SH-SY5Y (cell line): ENCODE measurements around the gene LRRC25.

Source experiments
- GATA2 ChIP-seq: IDR thresholded peaks from 2 replicates; pipeline ENCODE4 v1.6.1; 2011; ENCODE audit warnings: mild to moderate bottlenecking, low read depth, low read length
- GATA3 ChIP-seq: IDR thresholded peaks from 2 replicates; pipeline ENCODE4 v1.6.1; 2011; ENCODE audit warnings: low read depth, mild to moderate bottlenecking, low read length, moderate library complexity

DNA sequence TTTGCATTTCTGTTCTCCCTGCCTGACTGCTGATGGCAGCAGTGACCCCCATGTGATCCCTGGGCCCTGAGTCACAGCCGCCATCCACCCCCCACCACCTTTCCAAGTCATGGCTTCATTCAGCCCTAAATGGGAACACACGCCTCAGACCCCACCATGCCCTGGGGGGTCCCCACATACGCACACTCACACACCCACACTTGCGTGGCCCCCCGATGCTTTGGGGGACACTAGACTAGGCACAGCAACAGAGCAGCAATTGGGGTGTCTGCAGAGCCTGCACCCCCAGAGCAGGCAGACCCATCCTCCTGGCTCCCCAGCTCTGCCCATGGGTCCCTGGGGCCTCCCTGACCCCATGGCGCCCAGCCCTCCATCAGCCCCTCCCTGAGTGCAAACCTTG, 46.0 kb upstream of the LRRC25 start:
- TF ChIP-seq GATA2, result no peak
- TF ChIP-seq GATA3, result no peak
